ENCODE data around the gene DNM2.

DNM2 gene

DNA sequence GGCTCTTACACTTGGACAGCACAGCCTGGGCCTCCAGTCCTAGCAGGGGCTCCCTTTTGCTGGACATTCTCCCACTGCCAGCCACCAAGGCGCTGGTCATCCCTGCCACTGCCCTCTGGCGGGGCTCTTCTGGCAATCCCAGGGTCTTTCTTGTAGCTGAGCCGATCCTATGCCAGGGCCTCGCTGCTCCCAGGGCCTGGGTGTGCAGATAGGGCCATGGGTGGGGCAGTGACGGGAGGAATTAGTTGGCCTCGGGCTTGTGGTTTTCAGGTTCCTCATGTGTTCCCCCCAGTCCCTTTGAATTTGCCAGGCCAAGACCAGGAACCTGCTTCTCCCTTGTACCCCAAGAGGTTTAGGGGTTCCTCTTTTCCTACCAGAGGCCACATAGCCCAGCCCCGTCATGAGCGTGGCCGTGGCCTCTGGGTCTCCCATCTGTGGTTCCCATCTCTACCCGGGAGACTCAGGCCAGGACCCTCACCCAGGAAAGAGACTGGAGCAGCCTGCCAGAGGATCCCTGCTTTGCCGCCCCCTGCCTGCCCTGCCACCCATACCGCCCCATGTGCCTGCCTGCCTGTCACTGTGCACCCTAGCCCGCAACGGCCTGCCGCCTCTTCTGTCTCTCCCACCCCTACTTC, 91.9 kb downstream of the DNM2 start:
- Histone ChIP-seq H3K9me3 (ENCODE audit: control insufficient read depth, low read length) (no peaks in the 10 kb centered on the region), H3K4me3 (ENCODE audit: insufficient read depth, low read depth, low read length, poor library complexity, severe bottlenecking) (no peak overlapping the region), H3K36me3 (ENCODE audit: control insufficient read depth, insufficient read depth, low read length) (peaks cover 44% of the 10 kb centered on the region), H3K27me3 (replicated peaks; ENCODE audit: control insufficient read depth, insufficient read depth, low read length, poor library complexity, severe bottlenecking) (no peaks in the 10 kb centered on the region), H3K27ac (ENCODE audit: insufficient read depth, low read length, poor library complexity, severe bottlenecking) (no peak overlapping the region), H3K4me1 (ENCODE audit: control insufficient read depth, insufficient read depth, low read length, poor library complexity, severe bottlenecking) (peaks cover 12% of the 10 kb centered on the region)
- no peak for DNase-seq

DNA sequence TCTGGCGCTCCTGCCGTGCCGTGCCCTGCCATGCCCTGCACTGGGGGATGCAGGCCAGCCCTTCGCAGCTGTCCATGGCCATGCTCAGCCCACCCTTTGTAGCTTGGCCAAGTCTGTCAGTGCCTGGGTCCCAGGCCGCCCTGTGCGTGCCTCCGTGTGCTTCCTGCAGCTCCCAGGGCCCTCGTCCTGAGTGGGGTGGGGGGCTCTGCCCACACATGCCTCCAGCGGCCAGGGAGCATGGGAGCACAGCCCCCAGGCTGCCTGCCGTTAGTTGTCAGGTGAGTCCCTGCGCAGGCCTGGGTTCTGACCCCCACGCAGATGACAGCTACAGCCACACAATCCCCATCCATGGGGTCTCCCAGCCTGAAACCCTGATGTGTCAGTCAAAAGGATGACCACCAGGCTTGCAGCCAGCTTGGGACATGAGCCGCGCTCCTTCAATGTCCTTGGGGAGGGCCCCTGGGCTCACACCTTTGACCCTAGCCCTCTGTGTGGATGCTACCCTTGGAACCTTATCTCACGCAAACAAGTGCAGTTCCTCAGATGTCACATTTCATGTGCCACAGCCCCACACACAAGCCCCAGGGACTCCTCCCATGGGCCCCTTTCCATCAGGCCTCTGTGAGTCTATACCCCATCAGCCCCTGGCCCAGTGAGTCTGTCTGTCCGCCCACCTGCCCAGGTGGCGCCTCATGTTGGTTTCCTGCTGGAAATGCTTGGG, 93.7 kb downstream of the DNM2 start:
- no peak for DNase-seq
- no peaks in the 10 kb centered on the region for H3K9me3 ChIP-seq (ENCODE audit: control insufficient read depth, low read length)
- H3K27me3 ChIP-seq (replicated peaks; ENCODE audit: control insufficient read depth, insufficient read depth, low read length, poor library complexity, severe bottlenecking): no peaks in the 10 kb centered on the region
- no peak overlapping the region for H3K27ac ChIP-seq (ENCODE audit: insufficient read depth, low read length, poor library complexity, severe bottlenecking)
- H3K4me3 ChIP-seq (ENCODE audit: insufficient read depth, low read depth, low read length, poor library complexity, severe bottlenecking): no peak overlapping the region
- H3K4me1 ChIP-seq (ENCODE audit: control insufficient read depth, insufficient read depth, low read length, poor library complexity, severe bottlenecking): peaks cover 12% of the 10 kb centered on the region
- H3K36me3 ChIP-seq (ENCODE audit: control insufficient read depth, insufficient read depth, low read length): peaks cover 54% of the 10 kb centered on the region

GRCh38 chr19:10812196-10812595, 94.3 kb downstream of the DNM2 start:
- H3K27me3 ChIP-seq (replicated peaks; ENCODE audit: control insufficient read depth, insufficient read depth, low read length, poor library complexity, severe bottlenecking): no peaks in the 10 kb centered on the region
- H3K9me3 ChIP-seq (ENCODE audit: control insufficient read depth, low read length): no peaks in the 10 kb centered on the region
- H3K4me3 ChIP-seq (ENCODE audit: insufficient read depth, low read depth, low read length, poor library complexity, severe bottlenecking): no peak overlapping the region
- DNase-seq: no peak
- peaks cover 12% of the 10 kb centered on the region for H3K4me1 ChIP-seq (ENCODE audit: control insufficient read depth, insufficient read depth, low read length, poor library complexity, severe bottlenecking)
- no peak overlapping the region for H3K27ac ChIP-seq (ENCODE audit: insufficient read depth, low read length, poor library complexity, severe bottlenecking)
- H3K36me3 ChIP-seq (ENCODE audit: control insufficient read depth, insufficient read depth, low read length): peaks cover 61% of the 10 kb centered on the region

DNA sequence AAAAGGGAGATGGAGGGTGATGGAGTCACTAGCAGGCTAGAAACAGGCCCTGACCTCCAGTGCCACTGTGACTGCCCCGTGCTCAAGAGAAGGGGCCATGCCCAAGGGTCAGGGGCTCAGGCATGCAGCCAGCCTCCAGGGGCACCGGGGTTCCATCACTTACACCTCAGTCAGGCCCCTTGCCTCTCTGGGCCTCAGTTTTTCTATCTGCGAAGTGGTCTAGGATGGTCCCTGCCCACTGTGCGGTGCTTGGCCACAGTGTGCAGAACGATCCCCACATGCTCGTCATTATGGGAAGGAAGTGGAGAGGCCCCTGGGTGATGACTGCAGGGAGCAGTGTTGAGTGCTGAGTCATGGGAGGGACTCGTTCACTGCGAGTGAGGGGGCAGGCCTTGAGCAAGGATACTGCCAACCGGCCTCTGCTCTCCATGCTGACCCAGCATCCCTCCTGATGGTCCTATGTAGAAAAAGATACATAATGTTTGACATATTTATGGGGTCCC, 95.1 kb downstream of the DNM2 start:
- peaks cover 12% of the 10 kb centered on the region for H3K4me1 ChIP-seq (ENCODE audit: control insufficient read depth, insufficient read depth, low read length, poor library complexity, severe bottlenecking)
- H3K4me3 ChIP-seq (ENCODE audit: insufficient read depth, low read depth, low read length, poor library complexity, severe bottlenecking): no peak overlapping the region
- H3K9me3 ChIP-seq (ENCODE audit: control insufficient read depth, low read length): no peaks in the 10 kb centered on the region
- H3K36me3 ChIP-seq (ENCODE audit: control insufficient read depth, insufficient read depth, low read length): peaks cover 66% of the 10 kb centered on the region
- H3K27ac ChIP-seq (ENCODE audit: insufficient read depth, low read length, poor library complexity, severe bottlenecking): no peak overlapping the region
- no peak for DNase-seq
- H3K27me3 ChIP-seq (replicated peaks; ENCODE audit: control insufficient read depth, insufficient read depth, low read length, poor library complexity, severe bottlenecking): no peaks in the 10 kb centered on the region

DNA sequence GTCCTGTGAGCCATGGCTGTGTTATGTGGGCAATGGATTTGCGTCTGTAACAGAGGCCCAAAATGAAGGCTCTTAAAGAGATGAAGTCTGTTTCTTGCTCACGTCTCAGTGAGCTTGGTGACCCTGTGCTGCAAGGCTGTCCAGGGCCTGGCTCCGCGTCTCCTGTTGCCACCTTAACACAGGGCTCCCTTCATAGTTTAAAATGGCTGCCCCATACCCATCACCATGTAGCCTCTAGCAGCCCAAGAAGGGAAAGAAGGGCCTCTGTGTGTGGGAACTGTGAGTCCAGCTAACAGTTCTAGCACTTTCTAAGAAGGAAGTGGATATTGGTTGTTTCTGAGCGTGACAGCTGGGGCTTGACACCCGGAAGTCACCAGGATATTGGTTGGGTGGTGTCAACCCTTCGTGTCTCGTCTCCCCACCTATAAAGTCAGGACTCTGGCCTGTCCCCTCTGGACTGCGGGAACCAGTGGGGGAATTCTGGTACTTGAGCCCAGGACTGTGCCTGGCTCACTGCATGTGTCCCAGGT, 97.2 kb downstream of the DNM2 start:
- no peaks in the 10 kb centered on the region for H3K4me1 ChIP-seq (ENCODE audit: control insufficient read depth, insufficient read depth, low read length, poor library complexity, severe bottlenecking)
- DNase-seq: no peak
- no peak overlapping the region for H3K27ac ChIP-seq (ENCODE audit: insufficient read depth, low read length, poor library complexity, severe bottlenecking)
- no peaks in the 10 kb centered on the region for H3K27me3 ChIP-seq (replicated peaks; ENCODE audit: control insufficient read depth, insufficient read depth, low read length, poor library complexity, severe bottlenecking)
- no peaks in the 10 kb centered on the region for H3K9me3 ChIP-seq (ENCODE audit: control insufficient read depth, low read length)
- H3K4me3 ChIP-seq (ENCODE audit: insufficient read depth, low read depth, low read length, poor library complexity, severe bottlenecking): no peak overlapping the region
- peaks cover 71% of the 10 kb centered on the region for H3K36me3 ChIP-seq (ENCODE audit: control insufficient read depth, insufficient read depth, low read length)

GRCh38 chr19:10815969-10816644, 98.2 kb downstream of the DNM2 start:
- Histone ChIP-seq H3K4me3 (ENCODE audit: insufficient read depth, low read depth, low read length, poor library complexity, severe bottlenecking) (no peak overlapping the region), H3K36me3 (ENCODE audit: control insufficient read depth, insufficient read depth, low read length) (peaks cover 71% of the 10 kb centered on the region), H3K9me3 (ENCODE audit: control insufficient read depth, low read length) (no peaks in the 10 kb centered on the region), H3K4me1 (ENCODE audit: control insufficient read depth, insufficient read depth, low read length, poor library complexity, severe bottlenecking) (no peaks in the 10 kb centered on the region), H3K27ac (ENCODE audit: insufficient read depth, low read length, poor library complexity, severe bottlenecking) (no peak overlapping the region), H3K27me3 (replicated peaks; ENCODE audit: control insufficient read depth, insufficient read depth, low read length, poor library complexity, severe bottlenecking) (no peaks in the 10 kb centered on the region)
- DNase-seq: no peak

DNA sequence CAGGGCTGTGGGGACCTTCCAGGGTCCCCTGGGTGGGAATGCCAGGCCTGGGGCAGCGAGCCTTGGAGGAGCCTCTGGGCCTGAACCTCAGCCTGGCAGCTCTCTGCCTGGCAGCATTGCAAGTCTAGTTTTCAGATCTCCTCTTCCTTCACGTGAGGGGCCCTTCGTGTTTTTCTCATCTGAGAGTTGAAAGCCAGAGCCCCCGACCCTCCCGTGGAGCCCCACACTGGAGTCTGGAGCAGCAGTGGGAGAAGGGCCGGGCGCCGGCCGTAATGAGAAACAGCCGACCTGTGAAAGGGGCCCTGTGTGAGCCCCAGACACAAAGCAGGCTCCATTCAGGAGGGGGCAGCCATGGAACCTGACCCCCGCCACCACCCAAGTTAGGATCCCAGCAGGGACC, 98.8 kb downstream of the DNM2 start:
- no peaks in the 10 kb centered on the region for H3K9me3 ChIP-seq (ENCODE audit: control insufficient read depth, low read length)
- no peaks in the 10 kb centered on the region for H3K4me1 ChIP-seq (ENCODE audit: control insufficient read depth, insufficient read depth, low read length, poor library complexity, severe bottlenecking)
- no peak overlapping the region for H3K4me3 ChIP-seq (ENCODE audit: insufficient read depth, low read depth, low read length, poor library complexity, severe bottlenecking)
- H3K27me3 ChIP-seq (replicated peaks; ENCODE audit: control insufficient read depth, insufficient read depth, low read length, poor library complexity, severe bottlenecking): no peaks in the 10 kb centered on the region
- H3K36me3 ChIP-seq (ENCODE audit: control insufficient read depth, insufficient read depth, low read length): peaks cover 70% of the 10 kb centered on the region
- DNase-seq: no peak
- no peak overlapping the region for H3K27ac ChIP-seq (ENCODE audit: insufficient read depth, low read length, poor library complexity, severe bottlenecking)

GRCh38 chr19:10817291-10818038, 99.6 kb downstream of the DNM2 start:
- Histone ChIP-seq H3K27ac (ENCODE audit: insufficient read depth, low read length, poor library complexity, severe bottlenecking) (no peak overlapping the region), H3K9me3 (ENCODE audit: control insufficient read depth, low read length) (no peaks in the 10 kb centered on the region), H3K27me3 (replicated peaks; ENCODE audit: control insufficient read depth, insufficient read depth, low read length, poor library complexity, severe bottlenecking) (no peaks in the 10 kb centered on the region), H3K4me3 (ENCODE audit: insufficient read depth, low read depth, low read length, poor library complexity, severe bottlenecking) (no peak overlapping the region), H3K4me1 (ENCODE audit: control insufficient read depth, insufficient read depth, low read length, poor library complexity, severe bottlenecking) (no peaks in the 10 kb centered on the region), H3K36me3 (ENCODE audit: control insufficient read depth, insufficient read depth, low read length) (peaks cover 71% of the 10 kb centered on the region)
- DNase-seq: no peak

DNA sequence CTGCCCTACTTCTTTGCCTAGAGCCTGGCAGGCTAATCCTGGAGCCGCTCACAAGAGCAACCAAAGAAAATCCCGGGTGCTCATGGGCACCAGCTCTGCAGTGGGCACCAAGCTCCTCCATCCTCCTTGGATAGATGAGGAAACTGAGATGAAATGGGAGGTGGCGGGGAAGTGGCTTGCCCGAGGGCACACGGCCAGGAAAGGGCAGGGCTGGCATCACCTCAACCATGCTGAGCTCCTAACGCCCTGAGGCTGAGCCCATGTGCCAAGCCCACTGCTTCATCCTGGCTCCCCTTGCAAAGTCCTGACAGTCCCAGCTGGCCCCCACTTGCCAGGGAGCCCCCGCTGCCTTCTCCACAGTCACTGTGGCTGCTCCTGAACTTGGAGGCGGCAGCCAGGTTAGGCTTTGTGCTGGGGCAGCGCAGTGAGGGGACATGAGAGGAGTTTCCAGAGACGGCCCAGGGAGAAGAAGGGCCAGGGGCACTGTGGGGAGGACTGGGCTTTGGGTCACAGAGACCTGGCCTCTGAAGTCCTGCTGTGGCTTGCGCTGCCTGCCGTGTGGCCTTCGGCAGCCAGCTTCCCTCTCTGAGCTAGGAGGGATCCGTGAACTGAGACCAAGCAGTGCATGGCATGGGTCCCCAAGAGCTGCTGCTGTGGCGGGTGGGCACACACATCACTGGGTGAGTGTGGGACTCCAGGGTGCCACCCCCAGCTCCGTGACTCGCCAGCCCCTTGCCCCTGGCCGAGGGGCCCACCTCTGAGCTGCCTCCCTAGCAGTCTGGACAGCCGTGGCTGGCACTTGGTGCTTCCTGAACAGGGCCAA, 100.6 kb downstream of the DNM2 start:
- peaks cover 66% of the 10 kb centered on the region for H3K36me3 ChIP-seq (ENCODE audit: control insufficient read depth, insufficient read depth, low read length)

More for the DNA sequence above, 100.6 kb downstream of the DNM2 start:
- Histone ChIP-seq H3K27me3 (replicated peaks; ENCODE audit: control insufficient read depth, insufficient read depth, low read length, poor library complexity, severe bottlenecking) (no peaks in the 10 kb centered on the region), H3K9me3 (ENCODE audit: control insufficient read depth, low read length) (no peaks in the 10 kb centered on the region), H3K4me1 (ENCODE audit: control insufficient read depth, insufficient read depth, low read length, poor library complexity, severe bottlenecking) (no peaks in the 10 kb centered on the region), H3K4me3 (ENCODE audit: insufficient read depth, low read depth, low read length, poor library complexity, severe bottlenecking) (no peak overlapping the region), H3K27ac (ENCODE audit: insufficient read depth, low read length, poor library complexity, severe bottlenecking) (no peak overlapping the region)
- DNase-seq: no peak
